Spleen (tissue), 7 donors: ENCODE measurements around the gene GNA14.

Experiments used
- CTCF ChIP-seq, 11 experiments: fragments of 200-600 bp in 7 of 11; fragments of 450-650 bp in 4 of 11; sonication (generic) in 4 of 11; IDR thresholded peaks in 8 of 11; conservative IDR thresholded peaks in 3 of 11; 1 replicate in 7 of 11; 2 replicates in 4 of 11; pipeline versions ENCODE4 v1.4.0 to v1.8.0; 2016 to 2021; ENCODE audit warnings: antibody characterized with exemption in 11 of 11, inconsistent platforms in 4 of 11, mild to moderate bottlenecking in 1 of 11
- POLR2A ChIP-seq, 3 donors: fragments of 450-650 bp; IDR thresholded peaks; one replicate each; pipeline ENCODE4 v1.5.1; 2017; ENCODE audit warnings: antibody characterized with exemption in 3 of 3, mild to moderate bottlenecking in 1 of 3
- POLR2AphosphoS5 ChIP-seq, 3 donors: sonication (generic); formaldehyde crosslinking; IDR thresholded peaks; one replicate each; pipeline ENCODE4 v1.5.1; 2017; ENCODE audit warnings: antibody characterized with exemption in 3 of 3
- donor health status: DM: no; HTN: no; CAD: no; lungs with moderate emphysema.
- donor health status: DM: no; HTN: no; CAD: no.
- donor health status: DM: no; HTN: no; CAD: no.

- TF ChIP-seq CTCF (IDR thresholded peaks at IDR 0.05 in 8 of 11, conservative IDR thresholded peaks at IDR 0.05 in 3 of 11) (no peak), POLR2A (IDR thresholded peaks at IDR 0.05) (no peak), POLR2AphosphoS5 (IDR thresholded peaks at IDR 0.05) (no peak)
These were observed 227.5 kb downstream of the GNA14 start for GRCh38 chr9:77420641-77421040.
